HPDE6-E6E7 (cell line): ENCODE data around the gene SMPDL3B.
A peak's percentile ranks its signal among the peaks of the same experiment; 100 is the strongest.

ENCODE experiments used
- DNase-seq: peaks from one replicate; pipeline ENCODE4 v3.0.0; 2011; ENCODE audit warnings: missing footprints; ENCODE audit errors: extremely low spot score

The SMPDL3B gene

DNA sequence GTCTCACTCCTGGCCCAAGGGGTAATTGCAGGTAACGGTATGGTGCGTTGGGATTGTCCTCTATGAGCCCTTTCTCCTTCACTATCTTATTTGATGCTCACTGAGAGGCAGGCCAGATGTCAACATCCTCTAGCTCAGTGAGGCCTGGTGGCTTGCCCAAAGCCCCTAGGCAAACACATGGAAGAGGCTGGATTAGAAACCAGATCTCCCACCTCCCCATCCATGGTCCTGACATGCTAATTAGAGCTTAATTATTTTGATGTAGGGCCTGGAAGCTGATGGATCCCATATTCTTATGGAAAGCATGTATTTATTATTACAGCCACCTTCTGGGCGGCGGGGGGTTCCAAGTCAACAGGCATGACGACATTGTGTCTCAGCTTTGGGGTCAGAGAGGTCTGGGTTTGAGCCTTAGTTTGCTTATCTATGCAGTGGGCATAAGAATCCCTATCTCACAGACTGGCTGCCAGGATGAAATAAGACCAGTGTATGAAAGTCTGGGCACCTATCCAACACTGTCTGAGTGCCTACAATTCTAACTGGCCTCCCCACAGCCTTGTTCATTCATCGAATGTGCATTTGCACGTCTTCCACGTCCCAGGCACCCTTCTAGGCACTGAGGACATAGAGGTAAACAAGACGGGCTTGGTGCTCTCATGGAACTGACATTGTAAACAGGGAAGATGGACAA is 6.2 kb downstream of the SMPDL3B start:
- no peak for DNase-seq

DNA sequence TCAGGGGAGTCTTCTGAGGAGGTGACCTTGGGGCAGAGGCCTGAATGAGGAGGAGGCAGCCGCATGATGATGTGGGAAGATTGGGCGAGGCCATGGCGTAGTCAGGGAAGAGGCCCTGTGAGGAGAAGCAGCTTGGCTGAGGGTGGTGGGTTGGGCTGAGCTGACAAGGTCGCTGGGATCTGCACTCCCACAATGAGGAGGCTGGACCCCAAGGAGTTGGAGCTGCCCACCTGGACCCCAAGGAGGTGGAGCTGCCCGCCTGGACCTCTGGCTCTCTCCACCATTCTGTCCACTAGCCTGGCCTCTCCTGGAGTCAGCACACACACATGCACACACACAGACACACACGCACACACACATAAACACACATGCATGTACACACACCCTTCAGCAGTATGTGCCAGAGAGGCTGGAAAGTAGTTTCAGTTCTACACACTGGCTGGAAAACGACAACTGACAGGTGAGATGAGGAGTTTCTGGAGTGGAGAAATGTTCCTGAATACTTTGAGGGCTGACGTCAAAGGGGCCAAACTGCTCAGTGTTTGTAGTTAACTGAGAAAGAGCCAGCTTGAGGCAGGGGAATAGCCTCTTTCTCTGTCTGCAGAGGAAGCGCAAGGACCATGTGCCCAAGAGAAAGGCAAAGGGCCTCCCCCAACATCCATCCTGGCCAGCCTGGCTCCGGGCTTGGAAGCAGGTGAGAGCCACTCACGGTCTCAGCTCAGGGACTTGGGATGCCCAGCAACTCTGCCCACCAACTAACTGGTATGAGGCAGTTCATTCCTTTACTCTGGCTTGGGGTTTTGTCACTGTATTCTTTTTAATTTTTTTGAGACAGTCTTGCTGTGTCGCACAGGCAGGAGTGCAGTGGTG is 7.1 kb downstream of the SMPDL3B start:
- DNase-seq = no peak

DNA sequence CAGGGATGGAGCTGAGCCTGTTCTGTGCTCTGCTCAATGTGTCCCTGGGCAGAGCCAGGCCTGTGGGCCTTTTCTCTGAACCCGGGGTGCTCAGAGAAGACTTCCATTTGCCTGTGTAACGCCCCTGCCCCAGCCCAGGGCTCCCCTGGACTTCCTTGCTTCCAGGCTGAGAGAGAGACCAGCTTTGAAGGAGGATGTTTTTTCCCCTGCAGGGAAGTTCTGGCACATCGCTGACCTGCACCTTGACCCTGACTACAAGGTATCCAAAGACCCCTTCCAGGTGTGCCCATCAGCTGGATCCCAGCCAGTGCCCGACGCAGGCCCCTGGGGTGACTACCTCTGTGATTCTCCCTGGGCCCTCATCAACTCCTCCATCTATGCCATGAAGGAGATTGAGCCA is 10.2 kb downstream of the SMPDL3B start:
- no peak for DNase-seq

DNA sequence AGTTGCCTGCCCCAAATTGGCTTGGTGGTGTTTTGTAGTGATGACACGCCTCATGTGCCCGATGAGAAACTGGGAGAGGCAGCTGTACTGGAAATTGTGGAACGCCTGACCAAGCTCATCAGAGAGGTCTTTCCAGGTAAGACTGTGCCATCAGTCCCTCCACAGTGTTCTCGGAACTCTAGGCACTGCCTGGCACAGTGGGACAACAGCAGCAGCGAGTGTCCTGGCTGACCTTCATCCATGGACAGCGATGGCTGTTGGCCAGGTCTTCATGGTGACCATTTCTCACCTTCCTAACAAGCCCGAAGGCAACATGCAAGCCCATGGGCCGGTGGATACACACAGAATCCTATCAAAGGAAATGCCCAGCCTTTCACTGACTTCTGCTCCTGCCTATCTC is 14.2 kb downstream of the SMPDL3B start:
- no peak for DNase-seq

DNA sequence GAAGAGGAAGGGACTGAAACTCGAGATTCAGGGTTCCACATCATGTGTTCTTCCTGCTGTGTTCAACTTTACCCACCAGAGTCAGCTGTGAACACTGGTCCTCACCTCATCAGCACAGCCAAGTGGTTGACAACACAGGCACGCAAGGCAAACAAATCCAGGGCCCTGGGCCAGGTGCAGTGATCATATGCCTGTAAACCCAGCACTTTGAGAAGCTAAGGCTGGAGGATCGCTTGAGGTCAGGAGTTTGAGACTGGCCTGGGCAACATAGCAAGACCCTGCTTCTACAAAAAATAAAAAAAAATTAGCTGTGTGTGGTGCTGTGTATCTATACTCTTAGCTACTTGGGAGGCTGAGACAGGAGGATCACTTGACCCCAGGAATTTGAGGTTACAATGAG is 16.6 kb downstream of the SMPDL3B start:
- no peak for DNase-seq

DNA sequence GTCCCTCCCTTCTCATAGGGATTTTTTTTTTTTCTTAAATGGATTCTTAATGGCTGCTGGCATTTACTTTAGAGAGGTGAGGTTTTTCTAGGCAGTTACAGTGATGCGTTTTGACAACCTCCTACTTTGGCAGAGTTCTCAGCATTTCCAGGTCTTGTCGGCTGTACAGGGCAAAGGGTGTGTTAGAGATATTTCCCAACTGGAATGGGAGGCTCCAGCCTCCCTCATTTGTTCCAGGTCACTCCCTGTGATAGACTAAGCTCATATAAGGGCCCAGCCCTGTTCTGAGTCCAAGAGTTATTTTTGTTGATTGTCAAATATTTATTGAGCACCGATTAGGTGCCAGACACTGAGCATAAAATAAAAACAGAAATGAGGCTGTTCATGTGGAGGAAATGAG is 17.3 kb downstream of the SMPDL3B start:
- no peak for DNase-seq

DNA sequence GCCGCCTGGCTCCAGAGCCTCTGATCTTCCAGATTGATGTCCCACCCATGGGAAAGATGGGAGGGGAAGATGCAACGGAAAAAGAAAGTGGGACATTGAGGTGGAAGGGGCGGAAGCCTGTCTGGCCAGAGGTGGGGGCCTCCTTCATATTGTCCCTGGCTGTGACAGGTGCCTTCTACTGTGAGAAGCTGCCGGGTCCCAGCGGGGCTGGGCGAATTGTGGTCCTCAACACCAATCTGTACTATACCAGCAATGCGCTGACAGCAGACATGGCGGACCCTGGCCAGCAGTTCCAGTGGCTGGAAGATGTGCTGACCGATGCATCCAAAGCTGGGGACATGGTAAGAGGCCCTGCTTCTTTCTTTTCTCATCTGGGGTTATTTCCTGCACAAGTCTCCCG is 19.4 kb downstream of the SMPDL3B start:
- no peak for DNase-seq

DNA sequence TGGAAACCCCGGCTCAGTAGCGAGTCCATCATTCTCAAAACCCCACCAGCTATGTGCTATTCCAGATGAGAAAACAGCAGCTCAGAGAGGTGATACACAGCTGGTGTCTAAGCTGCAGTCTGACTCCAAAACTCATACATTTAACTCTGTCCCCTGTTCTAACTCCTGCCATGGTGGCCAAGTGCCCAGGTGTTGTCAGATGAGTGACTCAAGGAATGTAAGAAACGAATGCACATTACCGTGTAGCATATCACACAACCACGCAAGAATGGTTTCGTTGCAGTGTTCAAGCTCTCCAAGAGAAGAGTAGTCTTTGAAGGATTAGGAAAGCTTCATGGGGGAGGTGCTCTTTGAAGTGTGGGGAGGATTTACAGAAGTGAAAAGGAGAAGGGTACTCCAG is 20.3 kb downstream of the SMPDL3B start:
- no peak for DNase-seq

DNA sequence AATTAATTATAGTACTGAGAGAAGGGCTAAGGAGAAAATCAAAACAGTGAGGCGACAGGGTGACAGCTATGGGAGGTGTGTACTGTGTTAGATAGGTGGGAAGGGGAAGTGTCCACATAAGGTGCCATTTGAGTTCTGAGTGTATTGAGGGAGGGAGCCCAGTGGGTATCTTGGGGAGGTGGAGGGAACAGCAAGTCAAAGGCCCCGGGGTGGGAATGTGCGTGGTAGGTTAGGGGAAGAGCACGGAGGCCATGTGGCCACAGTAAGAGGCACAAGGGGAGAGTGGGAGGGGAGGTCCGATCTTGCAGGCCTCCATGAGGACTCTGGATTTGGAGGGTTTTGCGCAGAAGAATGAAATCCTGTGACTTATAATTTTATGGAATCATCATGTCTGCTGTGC is 22.0 kb downstream of the SMPDL3B start:
- no peak for DNase-seq

DNA sequence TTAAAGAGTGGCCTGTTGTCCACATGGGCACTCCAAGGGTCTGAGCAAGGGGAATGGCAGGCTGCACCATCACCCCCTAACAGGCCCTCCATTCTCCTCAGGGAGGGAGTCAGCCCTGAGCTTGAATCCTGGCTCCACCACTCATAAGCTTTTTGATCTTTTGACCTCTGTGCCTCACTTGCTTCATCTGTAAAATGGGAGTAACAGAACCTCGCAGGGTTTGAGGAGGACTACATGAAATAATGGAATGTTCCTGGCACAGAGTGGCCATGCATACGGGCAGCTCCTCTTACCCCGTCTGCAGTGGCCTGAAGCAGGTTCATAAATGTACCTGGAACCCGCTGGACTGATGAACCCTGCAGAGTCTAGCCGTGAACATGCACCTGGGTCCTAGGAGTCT is 22.9 kb downstream of the SMPDL3B start:
- no peak for DNase-seq

DNA sequence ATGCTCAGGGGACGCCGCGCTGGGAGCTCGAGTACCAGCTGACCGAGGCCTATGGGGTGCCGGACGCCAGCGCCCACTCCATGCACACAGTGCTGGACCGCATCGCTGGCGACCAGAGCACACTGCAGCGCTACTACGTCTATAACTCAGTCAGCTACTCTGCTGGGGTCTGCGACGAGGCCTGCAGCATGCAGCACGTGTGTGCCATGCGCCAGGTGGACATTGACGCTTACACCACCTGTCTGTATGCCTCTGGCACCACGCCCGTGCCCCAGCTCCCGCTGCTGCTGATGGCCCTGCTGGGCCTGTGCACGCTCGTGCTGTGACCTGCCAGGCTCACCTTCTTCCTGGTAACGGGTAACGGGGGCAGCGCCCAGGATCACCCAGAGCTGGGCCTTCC is 23.7 kb downstream of the SMPDL3B start:
- no peak for DNase-seq

DNA sequence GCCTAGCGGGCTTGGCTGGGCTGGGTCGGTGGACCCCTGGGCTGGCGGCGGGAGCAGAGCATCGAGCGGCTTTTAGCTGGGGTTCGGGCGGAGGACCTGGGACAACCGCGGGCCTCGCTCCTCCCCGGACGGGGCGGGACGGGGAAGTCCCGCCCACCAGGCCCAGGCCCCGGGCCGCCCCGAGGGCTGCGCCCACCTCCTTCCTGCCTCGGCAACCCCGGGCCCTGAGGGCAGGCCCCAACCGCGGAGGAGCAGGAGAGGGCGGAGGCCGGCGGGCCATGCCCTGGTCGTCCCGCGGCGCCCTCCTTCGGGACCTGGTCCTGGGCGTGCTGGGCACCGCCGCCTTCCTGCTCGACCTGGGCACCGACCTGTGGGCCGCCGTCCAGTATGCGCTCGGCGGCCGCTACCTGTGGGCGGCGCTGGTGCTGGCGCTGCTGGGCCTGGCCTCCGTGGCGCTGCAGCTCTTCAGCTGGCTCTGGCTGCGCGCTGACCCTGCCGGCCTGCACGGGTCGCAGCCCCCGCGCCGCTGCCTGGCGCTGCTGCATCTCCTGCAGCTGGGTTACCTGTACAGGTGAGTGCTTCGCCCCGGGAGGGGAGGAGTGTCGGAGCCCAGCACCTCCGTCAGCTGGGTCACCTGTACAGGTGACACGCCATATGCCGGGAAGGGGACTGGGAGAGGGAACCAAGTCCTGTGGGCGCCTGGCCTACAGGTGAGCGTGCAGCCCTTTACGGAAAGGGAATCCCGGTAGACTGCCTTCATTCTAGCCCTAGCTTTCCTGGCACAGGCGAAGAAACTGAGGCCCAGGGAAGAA is 25.2 kb downstream of the SMPDL3B start, which contains the start of gene XKR8:
Gene XKR8, plus strand, starts transcription at position 182 of the 812 bp plus-strand sequence. Its CDS starts 97 bp downstream, at position 279.
- peak; percentile 84 for DNase-seq

DNA sequence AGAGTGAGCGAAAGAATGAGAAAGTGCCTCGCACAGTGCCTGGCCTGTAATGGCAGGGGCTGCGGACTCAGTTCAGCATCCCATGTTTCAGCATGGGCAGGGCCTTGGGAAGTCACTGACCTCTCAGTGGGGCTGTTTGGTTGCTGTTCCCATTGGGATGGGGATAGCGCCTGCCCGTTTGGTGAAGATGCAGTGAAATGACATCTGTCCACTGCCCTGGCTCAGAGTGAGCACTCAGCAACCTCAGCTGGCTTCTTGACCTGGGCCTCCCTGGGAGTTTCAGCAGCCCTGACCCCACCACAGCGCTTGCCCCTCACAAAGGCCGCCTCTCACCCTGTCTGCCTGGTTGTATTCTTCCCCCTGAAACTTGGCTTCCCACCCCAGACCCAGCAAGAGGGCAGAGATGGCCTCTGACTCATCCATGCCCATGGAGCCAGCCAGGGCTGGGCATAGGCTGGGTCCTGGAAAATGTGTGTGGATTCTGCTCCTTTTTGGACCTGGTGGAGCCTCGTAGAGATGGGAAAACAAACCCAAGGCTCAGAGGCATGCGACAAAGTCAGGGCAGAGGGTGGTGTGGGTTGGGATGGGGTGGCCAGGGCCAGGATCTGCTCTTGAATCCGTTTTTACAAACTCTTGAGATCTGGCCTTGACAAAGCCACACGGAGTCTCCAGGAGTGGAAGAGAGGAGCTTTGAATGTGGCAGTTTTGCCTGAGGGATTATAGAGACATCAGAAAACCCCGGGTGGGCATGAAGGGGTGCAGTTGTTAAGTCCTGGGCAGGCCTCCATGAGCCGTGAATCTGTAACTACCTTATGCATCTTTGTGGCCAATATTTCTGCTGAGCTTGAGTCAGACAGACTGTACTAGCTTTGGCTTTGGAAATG is 26.2 kb downstream of the SMPDL3B start:
- DNase-seq = no peak

DNA sequence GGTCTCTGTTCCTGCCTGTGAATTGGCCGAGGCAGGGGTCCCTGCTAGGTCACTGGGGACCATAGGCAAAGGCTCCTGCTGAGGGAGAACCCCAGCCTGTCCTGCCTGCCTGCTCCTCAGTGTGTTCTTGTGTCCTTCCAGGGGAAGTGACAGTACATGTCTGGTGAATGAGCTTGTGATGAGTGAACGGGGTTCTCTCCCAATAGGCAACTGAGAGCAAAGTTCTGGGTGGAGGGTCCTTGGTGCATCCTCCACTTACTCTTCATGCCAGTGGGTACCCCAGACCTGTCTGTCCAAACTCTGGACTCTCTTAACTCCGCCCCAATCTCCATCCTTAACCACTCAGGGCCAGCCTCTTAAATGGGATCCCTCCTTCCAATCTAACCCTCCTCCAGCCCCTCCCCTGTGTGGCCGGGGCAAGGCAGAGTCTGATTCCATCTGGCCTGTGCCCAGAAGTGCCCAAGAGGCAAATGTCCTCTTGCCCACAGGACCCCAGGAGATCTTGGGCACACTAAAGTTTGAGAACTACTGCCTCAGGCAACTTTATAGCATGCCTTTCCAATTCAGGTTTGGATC is 26.9 kb downstream of the SMPDL3B start:
- DNase-seq = no peak

DNA sequence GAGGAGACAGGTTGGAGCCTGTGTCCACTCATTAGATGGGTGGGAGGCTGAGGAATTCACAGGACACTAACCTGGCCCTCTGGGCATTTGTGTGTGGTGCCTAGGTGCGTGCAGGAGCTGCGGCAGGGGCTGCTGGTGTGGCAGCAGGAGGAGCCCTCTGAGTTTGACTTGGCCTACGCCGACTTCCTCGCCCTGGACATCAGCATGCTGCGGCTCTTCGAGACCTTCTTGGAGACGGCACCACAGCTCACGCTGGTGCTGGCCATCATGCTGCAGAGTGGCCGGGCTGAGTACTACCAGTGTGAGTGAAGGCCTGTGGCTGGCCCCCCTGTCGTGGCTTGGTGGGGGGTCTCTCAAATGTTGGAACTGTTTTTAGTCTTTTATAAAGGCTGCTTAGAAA is 28.6 kb downstream of the SMPDL3B start:
- no peak for DNase-seq

DNA sequence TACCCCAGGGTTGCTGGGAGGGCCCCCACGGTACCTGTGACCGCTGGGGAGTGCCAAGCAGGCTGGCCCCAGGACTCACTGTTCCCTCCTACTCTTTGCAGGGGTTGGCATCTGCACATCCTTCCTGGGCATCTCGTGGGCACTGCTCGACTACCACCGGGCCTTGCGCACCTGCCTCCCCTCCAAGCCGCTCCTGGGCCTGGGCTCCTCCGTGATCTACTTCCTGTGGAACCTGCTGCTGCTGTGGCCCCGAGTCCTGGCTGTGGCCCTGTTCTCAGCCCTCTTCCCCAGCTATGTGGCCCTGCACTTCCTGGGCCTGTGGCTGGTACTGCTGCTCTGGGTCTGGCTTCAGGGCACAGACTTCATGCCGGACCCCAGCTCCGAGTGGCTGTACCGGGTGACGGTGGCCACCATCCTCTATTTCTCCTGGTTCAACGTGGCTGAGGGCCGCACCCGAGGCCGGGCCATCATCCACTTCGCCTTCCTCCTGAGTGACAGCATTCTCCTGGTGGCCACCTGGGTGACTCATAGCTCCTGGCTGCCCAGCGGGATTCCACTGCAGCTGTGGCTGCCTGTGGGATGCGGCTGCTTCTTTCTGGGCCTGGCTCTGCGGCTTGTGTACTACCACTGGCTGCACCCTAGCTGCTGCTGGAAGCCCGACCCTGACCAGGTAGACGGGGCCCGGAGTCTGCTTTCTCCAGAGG is 31.8 kb downstream of the SMPDL3B start:
- peak; percentile 33 for DNase-seq

DNA sequence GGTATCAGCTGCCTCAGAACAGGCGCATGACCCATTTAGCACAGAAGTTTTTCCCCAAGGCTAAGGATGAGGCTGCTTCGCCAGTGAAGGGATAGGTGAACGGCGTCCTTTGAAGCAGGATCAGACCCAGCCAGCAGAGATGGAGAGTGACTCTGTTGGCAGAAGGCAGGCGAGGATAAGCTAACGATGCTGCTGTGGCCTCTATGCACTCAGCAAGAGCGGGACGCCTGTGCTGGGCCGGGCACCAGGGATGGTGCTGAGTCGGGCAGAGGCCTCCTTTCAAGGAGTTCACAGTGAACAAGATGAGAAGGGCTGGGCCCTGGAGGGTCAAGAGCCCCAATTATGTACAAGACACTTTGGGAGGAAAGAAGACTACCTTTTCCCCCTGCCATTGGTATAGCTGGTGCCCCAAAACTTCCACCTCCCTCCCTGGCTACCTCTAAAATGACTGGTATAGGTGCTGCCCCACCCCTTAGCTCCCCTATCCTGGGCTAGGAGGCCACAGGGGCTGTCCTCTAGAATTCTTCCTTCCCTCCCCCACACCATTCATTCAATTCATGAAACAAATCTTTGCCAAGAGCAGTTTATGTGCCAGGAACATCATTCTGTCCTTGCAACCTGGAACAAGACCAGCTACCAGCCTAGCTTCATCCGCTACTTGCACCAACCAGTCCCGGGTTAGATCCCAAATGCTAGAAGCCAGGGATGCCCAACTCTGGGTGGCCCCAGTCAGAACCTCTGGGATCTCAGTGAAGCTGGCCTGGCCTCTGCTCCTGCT is 32.5 kb downstream of the SMPDL3B start:
- DNase-seq = no peak

DNA sequence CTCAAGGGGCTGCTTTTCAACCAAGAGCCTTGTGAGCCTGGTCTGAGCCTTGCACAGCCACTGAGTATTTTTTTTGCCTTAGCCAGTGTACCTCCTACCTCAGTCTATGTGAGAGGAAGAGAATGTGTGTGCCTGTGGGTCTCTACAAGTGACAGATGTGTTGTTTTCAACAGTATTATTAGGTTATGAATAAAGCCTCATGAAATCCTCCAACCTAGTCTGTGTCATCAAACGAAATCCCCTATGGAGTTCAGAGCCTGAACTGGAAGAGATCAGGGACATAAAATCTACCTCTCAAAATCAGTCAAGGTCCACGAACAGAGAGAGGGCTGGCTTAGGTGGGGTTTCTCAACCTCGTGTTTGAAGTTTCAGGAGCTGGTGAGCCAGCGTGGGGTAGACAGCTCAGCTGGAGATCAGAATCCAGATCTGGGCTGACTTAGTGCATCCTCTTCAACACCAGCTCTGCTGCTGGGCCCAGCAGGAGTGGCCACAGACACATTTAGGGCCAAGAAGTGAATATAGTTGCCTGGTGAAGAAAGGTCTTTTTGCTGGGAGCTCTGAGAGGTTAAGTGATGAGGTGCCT is 33.2 kb downstream of the SMPDL3B start:
- DNase-seq = no peak

DNA sequence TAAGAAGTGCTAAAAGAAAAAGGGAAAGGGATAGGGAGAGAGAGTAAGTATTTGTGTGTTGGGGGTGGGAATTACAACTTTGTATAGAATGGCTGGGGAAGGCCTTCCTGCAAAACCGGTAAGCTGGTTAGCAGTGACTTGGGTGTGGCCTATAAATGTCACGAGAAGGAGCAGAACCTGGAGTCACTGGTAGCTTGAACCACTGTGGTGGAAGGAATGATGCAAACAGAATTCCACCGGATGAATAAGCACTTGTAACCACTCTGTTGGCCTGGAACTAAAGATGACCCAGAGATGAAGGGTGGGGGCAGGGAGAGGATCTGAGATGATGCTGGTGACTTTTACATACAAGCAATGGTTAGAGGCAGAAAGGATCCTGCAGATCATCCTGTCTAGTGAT is 33.9 kb downstream of the SMPDL3B start:
- peak; percentile 50 for DNase-seq
